ENCODE data around the gene ZNF26.

The ZNF26 gene

GRCh38 chr12:133061954-133062353 lies 75.8 kb downstream of the ZNF26 start:
- DNase-seq (ENCODE audit: low read depth in 2 of 2, low spot score in 1 of 2) = no peak

- DNase-seq (ENCODE audit: low read depth in 2 of 2, low spot score in 1 of 2) = no peak
Measured at GRCh38 chr12:133063556-133063955, 77.4 kb downstream of the ZNF26 start.

- no peak for DNase-seq (ENCODE audit: low read depth in 2 of 2, low spot score in 1 of 2)
Measured at GRCh38 chr12:133073836-133074235, 87.7 kb downstream of the ZNF26 start.

Data from stimulated activated CD8-positive, alpha-beta memory T cell treated with anti-CD3 and anti-CD28 coated beads, Interleukin-4, amount 100 ng/mL, for 1 hour (primary cell).